ENCODE data around the gene UROC1.

The UROC1 gene

DNA sequence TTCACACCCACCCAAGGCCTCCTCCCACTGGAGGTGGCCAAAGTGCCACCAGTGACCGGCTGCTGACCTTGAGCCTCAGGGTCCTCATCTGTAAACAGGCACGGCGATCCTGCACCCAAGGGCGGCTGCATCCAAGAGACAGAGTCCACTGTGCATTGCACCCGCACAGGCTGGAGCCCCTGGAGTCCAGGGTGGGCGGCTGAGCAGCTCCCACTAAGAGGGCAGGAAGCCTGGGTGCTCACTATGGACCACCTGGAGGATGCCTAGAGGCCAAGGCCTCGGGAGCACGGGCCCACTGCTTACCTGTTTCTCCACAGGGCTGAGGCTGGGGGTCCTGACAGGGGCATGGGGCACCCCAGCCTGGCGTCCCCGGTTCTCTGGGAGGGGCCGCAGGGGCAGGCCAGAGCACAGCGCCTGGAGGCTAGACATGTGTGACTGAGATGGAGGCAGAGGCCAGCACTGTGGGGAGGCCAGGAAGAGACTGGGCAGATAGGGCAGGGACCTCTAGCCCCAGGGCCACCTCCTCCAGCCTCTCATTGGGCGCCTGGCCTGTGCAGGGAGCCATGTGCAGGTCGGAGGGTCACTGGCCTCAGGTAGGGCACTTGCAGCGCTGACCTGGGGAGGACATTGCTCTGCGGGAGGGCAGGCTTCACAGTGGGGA lies at the start of gene UROC1:
Gene UROC1 (minus strand): TSS at position 483 of the 661 bp plus-strand sequence. CDS start 54 bp downstream, at position 429.
- no peak for DNase-seq (ENCODE audit: low spot score)

GRCh38 chr3:126562737-126563276 lies 45.2 kb upstream of the UROC1 start:
- no peak for DNase-seq (ENCODE audit: low spot score)

GRCh38 chr3:126558336-126559071 lies 40.9 kb upstream of the UROC1 start, which contains the start of gene C3orf22:
Gene C3orf22, minus strand, starts transcription at chr3:126558932. Its CDS starts 5,542 bp downstream, at chr3:126553390.
- no peak for DNase-seq (ENCODE audit: low spot score)

DNA sequence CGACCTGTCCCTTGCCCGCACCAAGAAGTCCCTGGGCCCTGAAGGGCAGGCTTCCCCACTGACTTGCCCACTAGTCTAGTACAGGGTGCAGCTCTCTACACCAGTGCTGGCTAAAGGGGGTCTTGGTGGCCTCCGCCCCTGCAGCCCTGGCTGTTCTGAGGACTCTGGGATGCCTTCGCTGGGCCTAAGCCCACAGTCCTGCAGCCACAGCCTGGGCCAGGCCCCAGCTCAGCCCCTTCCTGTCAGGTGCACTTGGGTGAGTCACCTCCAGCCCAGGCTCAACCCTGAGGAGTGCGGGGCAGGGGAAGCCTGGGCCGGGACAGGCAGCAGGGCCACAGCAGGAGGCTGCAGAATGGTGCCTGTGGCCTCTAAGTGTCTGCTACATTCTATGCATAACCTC lies 40.2 kb upstream of the UROC1 start:
- DNase-seq (ENCODE audit: low spot score): no peak

DNA sequence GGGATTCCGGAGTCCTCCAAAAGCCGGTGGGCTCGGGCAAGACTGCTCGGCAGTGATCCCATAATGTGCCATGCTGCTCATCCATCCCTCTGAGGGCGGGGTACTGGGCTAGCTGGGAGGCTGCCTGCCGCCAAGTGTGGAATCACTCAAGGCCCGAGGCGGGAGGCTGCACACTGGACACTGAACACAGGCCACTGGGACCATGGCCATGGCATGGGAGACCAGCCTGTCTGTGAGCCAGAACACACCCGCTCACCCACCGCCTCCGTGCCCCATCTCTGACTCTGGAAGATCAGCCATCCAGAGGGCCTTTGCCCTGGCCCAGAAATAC lies 39.8 kb upstream of the UROC1 start:
- no peak for DNase-seq (ENCODE audit: low spot score)

GRCh38 chr3:126556637-126557414 lies 39.3 kb upstream of the UROC1 start:
- no peak for DNase-seq (ENCODE audit: low spot score)

GRCh38 chr3:126555795-126556636 lies 38.4 kb upstream of the UROC1 start:
- no peak for DNase-seq (ENCODE audit: low spot score)

GRCh38 chr3:126554560-126555525 lies 37.3 kb upstream of the UROC1 start:
- DNase-seq (ENCODE audit: low spot score): no peak

DNA sequence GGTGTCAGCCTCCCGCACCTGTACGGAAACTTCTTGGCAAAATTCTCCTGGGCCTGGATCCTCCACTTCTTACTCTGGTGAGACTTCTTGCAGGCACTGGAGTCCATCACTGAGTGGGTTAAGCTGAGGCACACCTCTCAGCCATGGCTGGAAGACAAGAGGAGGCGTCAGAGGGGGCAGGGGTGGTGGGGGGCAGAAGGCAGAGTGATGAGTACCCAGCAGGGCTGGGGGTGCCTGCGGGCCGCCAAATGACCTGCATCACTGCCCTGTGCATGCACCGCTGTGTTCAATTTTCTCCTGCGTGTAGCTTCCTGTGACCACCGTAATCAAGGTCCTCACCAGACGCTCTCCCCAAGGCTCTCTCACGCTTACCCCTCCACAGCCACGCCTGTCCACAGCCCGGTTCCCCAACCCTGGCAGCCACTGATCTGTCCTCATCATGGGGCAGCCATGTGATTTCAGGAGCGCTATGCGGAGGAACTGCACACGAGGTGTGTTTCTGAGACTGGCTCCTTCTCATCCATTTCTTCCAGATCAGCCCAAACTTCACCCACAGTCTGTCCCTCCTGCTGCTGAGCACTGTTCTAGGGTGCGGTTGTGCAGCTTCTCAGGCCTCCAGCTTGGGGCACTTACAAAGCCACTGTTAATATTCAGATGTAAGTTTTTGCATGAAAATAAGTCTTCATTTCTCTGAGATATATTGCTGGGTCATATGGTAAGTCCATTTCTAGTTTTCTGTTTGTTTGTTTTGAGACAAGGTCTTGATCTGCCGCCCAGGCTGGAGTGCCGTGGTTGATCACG lies 35.9 kb upstream of the UROC1 start:
- no peak for DNase-seq (ENCODE audit: low spot score)

GRCh38 chr3:126552688-126553283 lies 35.2 kb upstream of the UROC1 start:
- DNase-seq (ENCODE audit: low spot score): no peak

DNA sequence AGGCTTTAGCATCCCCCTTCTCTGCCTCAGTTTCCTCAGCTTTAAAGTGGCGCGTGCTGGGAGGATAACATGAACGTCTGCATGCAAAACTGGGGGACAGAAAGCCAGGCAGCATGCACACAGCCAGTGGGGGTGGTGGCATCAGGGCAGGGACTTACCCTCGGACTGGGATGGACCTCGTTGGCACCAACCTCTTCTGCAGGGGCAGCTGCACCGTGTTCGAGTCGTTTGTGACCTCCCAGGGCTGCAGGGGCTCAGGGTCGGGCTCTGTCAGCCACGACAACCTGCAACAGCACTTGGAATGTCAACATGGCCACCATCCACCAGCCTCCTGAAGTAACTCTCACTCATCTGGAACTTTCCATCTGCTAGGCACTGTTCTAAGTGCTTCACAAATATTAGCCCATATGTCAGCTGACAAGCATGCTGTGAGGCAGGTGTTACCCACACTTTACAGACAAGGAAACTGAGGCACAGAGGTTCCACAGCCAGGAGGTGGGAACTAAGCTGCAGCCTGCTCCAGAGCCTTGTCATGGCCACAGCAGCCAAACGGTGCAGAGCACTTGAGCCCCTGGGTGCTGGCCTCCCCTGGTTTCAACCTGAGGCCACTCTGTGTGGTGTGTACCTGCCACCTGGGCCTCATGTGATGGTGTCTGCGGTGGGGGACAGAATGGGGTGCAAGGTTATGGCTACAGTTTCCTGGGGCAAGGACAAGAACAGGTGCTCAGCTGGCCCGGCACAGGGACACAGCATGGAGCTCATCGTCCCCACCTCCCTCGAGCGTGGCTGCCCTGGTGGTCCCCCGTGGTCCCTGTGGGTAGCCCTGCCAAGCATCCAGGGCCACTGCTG lies 34.5 kb upstream of the UROC1 start:
- no peak for DNase-seq (ENCODE audit: low spot score)

DNA sequence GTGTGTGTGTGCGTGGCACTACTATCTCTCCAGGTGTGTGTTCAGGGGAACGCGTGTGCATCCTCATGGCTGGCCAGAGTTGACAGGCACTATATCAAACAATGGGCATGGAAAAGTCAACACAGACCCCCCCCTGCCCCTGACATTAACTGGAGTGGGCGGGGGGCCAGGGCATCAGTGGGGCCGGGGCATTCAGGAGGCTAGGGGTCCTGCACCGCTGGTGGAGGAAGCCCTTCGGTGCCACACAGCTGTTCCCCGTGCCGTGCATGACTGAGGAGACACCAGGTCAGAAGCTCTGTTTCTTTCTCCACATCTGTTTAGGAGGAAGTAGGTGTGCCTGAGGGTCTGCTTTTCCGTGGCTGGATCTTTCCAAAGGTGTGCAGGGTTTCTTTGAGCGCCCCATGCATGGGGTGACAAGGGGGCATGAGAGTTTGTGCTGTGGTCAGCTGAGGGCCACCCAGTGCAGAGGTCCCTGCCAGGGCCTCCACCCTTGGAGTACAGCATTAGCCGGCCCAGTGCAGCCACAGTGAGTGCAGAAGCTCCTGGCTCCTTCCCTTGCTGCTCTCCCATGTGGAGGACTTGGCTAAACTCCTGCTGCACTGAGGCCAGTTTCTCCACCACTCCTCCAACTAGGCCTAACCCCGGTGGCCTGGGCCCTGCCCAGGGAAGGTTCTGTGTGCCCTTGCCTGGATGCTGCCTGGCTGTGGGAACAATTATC lies 33.7 kb upstream of the UROC1 start:
- no peak for DNase-seq (ENCODE audit: low spot score)

DNA sequence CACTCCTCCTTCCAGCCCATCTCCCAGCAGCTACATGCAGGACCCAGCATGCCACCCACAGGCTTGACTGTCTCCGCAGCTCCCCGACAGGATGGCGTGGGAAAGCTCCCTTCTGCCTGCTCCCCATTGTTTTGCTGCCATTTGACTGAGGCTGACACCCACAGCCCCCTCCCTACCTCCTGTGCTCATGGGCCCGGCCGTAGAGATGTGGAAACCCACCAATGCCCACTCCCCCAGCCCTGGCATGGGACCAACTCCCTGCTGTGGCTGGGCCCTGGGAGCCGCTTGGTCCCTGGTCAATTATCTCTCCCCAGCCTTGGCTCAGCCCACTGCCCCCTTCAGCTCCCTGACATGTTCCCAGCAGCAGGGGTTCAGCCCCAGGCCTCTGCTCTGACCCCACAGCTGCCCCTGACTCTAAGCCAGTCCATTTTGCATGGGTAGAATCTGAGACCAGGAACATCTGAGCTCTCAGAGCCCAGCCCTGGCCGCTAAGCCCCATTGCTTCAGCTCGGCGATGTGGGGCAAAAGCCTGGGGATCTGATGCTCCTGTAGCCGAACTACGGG lies 33.0 kb upstream of the UROC1 start:
- DNase-seq (ENCODE audit: low spot score): no peak

DNA sequence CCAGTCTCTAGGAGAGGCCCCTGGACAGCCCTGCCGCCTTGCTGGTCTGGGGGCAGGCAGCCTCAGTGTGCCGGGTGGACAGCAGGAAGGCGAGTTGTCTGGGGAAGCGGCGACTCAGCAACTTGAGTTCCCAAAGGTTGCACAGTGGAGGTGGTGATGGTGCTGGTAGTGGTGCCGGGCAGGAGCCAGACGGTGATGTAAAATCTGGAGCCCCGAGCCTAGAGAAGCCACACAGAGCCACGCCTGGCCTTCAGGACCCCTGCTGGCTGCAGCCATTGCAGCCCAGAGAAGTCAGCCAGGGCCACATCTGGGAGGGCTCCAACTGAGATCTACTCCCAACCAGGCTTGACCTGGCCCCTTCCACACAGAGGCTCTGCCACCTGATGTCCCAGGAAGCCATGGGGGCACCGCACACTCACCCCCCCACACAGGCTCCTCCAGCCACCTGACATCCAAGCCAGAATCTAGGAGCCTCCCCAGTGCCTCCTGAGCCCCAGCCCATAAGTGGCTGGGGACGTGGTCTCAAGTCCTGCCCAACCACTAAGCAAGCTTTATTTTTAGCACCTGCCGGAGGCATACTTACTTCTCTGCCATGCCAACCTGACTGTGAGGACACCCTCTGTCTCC lies 32.4 kb upstream of the UROC1 start:
- DNase-seq (ENCODE audit: low spot score): no peak

- no peak for DNase-seq (ENCODE audit: low spot score)
Measured at GRCh38 chr3:126548556-126549466, 31.2 kb upstream of the UROC1 start.

DNA sequence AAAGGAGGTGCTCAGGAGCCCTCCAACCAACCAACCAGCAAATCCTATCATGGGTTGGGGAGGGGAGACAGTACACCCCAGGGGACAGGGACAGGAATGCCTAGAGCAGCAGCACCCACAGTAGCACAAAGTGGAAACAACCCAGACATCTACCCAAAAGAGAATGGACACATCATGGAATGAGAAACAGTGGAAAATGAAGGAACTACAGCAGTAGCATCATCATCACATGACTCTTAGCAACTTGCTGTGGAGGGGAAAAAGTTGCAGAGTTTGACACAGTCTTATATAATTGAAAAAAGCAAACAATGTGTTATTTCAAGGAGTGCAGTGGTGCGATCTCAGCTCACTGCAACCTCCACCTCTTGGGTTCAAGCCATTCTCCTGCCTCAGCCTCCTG lies 30.1 kb upstream of the UROC1 start:
- DNase-seq (ENCODE audit: low spot score): no peak
